Central memory CD8-positive, alpha-beta T cell (primary cell): Measurements from ENCODE around the gene ADAMTS20.

Source experiments
- ATAC-seq: fragments of 150-1000 bp; cut with Tn5 transposase; replicated peaks from 2 replicates; pipeline ENCODE4 v1.10.0; 2022; ENCODE audit warnings: mild to moderate bottlenecking, moderate FRiP score, moderate number of reproducible peaks; ENCODE audit not compliant: poor library complexity, severe bottlenecking; ENCODE audit errors: extremely low read depth
- DNase-seq, 2 donors: peaks; one replicate each; pipeline ENCODE4 v3.0.0; 2021; ENCODE audit warnings: low spot score in 2 of 2
- H3K27ac Mint-ChIP-seq: one replicate; pipeline ENCODE4 v1.8.0; 2022; ENCODE audit warnings: low read depth, mild to moderate bottlenecking, moderate library complexity, mixed read lengths
- H3K27me3 Mint-ChIP-seq: one replicate; pipeline ENCODE4 v1.8.0; 2022; ENCODE audit warnings: mixed read lengths
- H3K36me3 Mint-ChIP-seq: one replicate; pipeline ENCODE4 v1.8.0; 2022; ENCODE audit warnings: mild to moderate bottlenecking, moderate library complexity, mixed read lengths; ENCODE audit not compliant: insufficient read depth
- H3K4me1 Mint-ChIP-seq: one replicate; pipeline ENCODE4 v1.8.0; 2022; ENCODE audit warnings: mixed read lengths
- H3K4me3 Mint-ChIP-seq: one replicate; pipeline ENCODE4 v1.8.0; 2022; ENCODE audit warnings: mild to moderate bottlenecking, moderate library complexity, mixed read lengths
- H3K9me3 Mint-ChIP-seq: one replicate; pipeline ENCODE4 v1.8.0; 2022; ENCODE audit warnings: mixed read lengths

Gene ADAMTS20

GRCh38 chr12:43338848-43339526 is 213.0 kb downstream of the ADAMTS20 start:
- no peak for ATAC-seq
- Mint-ChIP-seq H3K4me1 (no peaks in the 10 kb centered on the region), H3K27me3 (no peaks in the 10 kb centered on the region), H3K9me3 (peaks cover 7% of the 10 kb centered on the region), H3K36me3 (no peaks in the 10 kb centered on the region), H3K27ac (no peak overlapping the region), H3K4me3 (no peak overlapping the region)
- no peak for DNase-seq

GRCh38 chr12:43337571-43338444 is 214.2 kb downstream of the ADAMTS20 start:
- DNase-seq = no peak
- Mint-ChIP-seq H3K27ac (no peak overlapping the region), H3K36me3 (no peaks in the 10 kb centered on the region), H3K4me3 (no peak overlapping the region), H3K4me1 (no peaks in the 10 kb centered on the region), H3K9me3 (peaks cover 7% of the 10 kb centered on the region), H3K27me3 (no peaks in the 10 kb centered on the region)
- no peak for ATAC-seq

GRCh38 chr12:43336962-43337555 is 214.9 kb downstream of the ADAMTS20 start:
- Mint-ChIP-seq H3K36me3 (no peaks in the 10 kb centered on the region), H3K27me3 (no peaks in the 10 kb centered on the region), H3K9me3 (peaks cover under 1% of the 10 kb centered on the region), H3K4me3 (no peak overlapping the region), H3K4me1 (no peaks in the 10 kb centered on the region), H3K27ac (no peak overlapping the region)
- ATAC-seq (no peak), DNase-seq (no peak)

GRCh38 chr12:43333644-43334043 is 218.4 kb downstream of the ADAMTS20 start:
- no peak overlapping the region for H3K27ac Mint-ChIP-seq

GRCh38 chr12:43332977-43333640 is 218.9 kb downstream of the ADAMTS20 start:
- H3K27me3 Mint-ChIP-seq = no peaks in the 10 kb centered on the region
- no peaks in the 10 kb centered on the region for H3K36me3 Mint-ChIP-seq
- H3K4me1 Mint-ChIP-seq = no peaks in the 10 kb centered on the region
- ATAC-seq = no peak
- DNase-seq = no peak
- H3K4me3 Mint-ChIP-seq = no peak overlapping the region
- H3K9me3 Mint-ChIP-seq = peaks cover 8% of the 10 kb centered on the region
- H3K27ac Mint-ChIP-seq = no peak overlapping the region

More at GRCh38 chr12:43333644-43334043, 218.4 kb downstream of the ADAMTS20 start:
- DNase-seq = no peak
- no peak for ATAC-seq
- Mint-ChIP-seq H3K9me3 (peaks cover 5% of the 10 kb centered on the region), H3K27me3 (no peaks in the 10 kb centered on the region), H3K4me3 (no peak overlapping the region), H3K4me1 (no peaks in the 10 kb centered on the region), H3K36me3 (no peaks in the 10 kb centered on the region)

GRCh38 chr12:43331935-43332334 is 220.1 kb downstream of the ADAMTS20 start:
- ATAC-seq (no peak), DNase-seq (no peak)
- Mint-ChIP-seq H3K9me3 (peaks cover 16% of the 10 kb centered on the region), H3K27me3 (no peaks in the 10 kb centered on the region), H3K4me1 (no peaks in the 10 kb centered on the region), H3K36me3 (no peaks in the 10 kb centered on the region), H3K4me3 (no peak overlapping the region), H3K27ac (no peak overlapping the region)

GRCh38 chr12:43329375-43329774 is 222.6 kb downstream of the ADAMTS20 start:
- Mint-ChIP-seq H3K27ac (no peak overlapping the region), H3K4me3 (no peak overlapping the region), H3K4me1 (no peaks in the 10 kb centered on the region), H3K36me3 (no peaks in the 10 kb centered on the region), H3K27me3 (no peaks in the 10 kb centered on the region), H3K9me3 (peaks cover 23% of the 10 kb centered on the region)
- ATAC-seq (no peak), DNase-seq (no peak)

GRCh38 chr12:43325786-43326185 is 226.2 kb downstream of the ADAMTS20 start:
- Mint-ChIP-seq H3K27me3 (no peaks in the 10 kb centered on the region), H3K36me3 (no peaks in the 10 kb centered on the region), H3K9me3 (peaks cover 23% of the 10 kb centered on the region), H3K27ac (no peak overlapping the region), H3K4me3 (no peak overlapping the region), H3K4me1 (no peaks in the 10 kb centered on the region)
- ATAC-seq (no peak), DNase-seq (no peak)

- no peaks in the 10 kb centered on the region for H3K27me3 Mint-ChIP-seq
- ATAC-seq (no peak), DNase-seq (no peak)
- no peaks in the 10 kb centered on the region for H3K4me1 Mint-ChIP-seq
- no peak overlapping the region for H3K27ac Mint-ChIP-seq
- no peak overlapping the region for H3K4me3 Mint-ChIP-seq
- H3K36me3 Mint-ChIP-seq = no peaks in the 10 kb centered on the region
- peaks cover under 1% of the 10 kb centered on the region for H3K9me3 Mint-ChIP-seq
Measured at GRCh38 chr12:43320281-43320680, 231.7 kb downstream of the ADAMTS20 start.

GRCh38 chr12:43318021-43318420 is 234.0 kb downstream of the ADAMTS20 start:
- Mint-ChIP-seq H3K27me3 (no peaks in the 10 kb centered on the region), H3K36me3 (no peaks in the 10 kb centered on the region), H3K27ac (no peak overlapping the region), H3K9me3 (no peaks in the 10 kb centered on the region), H3K4me3 (no peak overlapping the region), H3K4me1 (no peaks in the 10 kb centered on the region)
- ATAC-seq (no peak), DNase-seq (no peak)

GRCh38 chr12:43317156-43317555 is 234.8 kb downstream of the ADAMTS20 start:
- DNase-seq (no peak), ATAC-seq (no peak)
- Mint-ChIP-seq H3K27ac (no peak overlapping the region), H3K36me3 (no peaks in the 10 kb centered on the region), H3K27me3 (no peaks in the 10 kb centered on the region), H3K4me1 (no peaks in the 10 kb centered on the region), H3K4me3 (no peak overlapping the region), H3K9me3 (no peaks in the 10 kb centered on the region)

GRCh38 chr12:43316520-43316919 is 235.5 kb downstream of the ADAMTS20 start:
- Mint-ChIP-seq H3K27me3 (no peaks in the 10 kb centered on the region), H3K4me3 (no peak overlapping the region), H3K36me3 (no peaks in the 10 kb centered on the region), H3K4me1 (no peaks in the 10 kb centered on the region), H3K27ac (no peak overlapping the region), H3K9me3 (no peaks in the 10 kb centered on the region)
- DNase-seq = no peak
- no peak for ATAC-seq
